Muscle layer of colon (tissue), 2 donors: ENCODE results near the gene CNBP.
"Not testable (repeated sequence)": the region's sequence is repeated elsewhere in the genome, so short reads cannot be mapped to it uniquely, and the experiment has no call there.

ENCODE experiments used
- H3K27ac ChIP-seq: one replicate; pipeline ENCODE4 v1.7.0; 2013; ENCODE audit warnings: low read depth, mild to moderate bottlenecking, low read length, moderate library complexity
- H3K27me3 ChIP-seq, 2 donors: one replicate each; pipeline ENCODE4 v1.7.0; 2013; ENCODE audit warnings: low read length in 2 of 2, mild to moderate bottlenecking in 2 of 2; ENCODE audit not compliant: insufficient read depth in 2 of 2, control insufficient read depth in 1 of 2
- H3K36me3 ChIP-seq: one replicate; pipeline ENCODE4 v1.7.0; 2013; ENCODE audit warnings: mild to moderate bottlenecking, low read length; ENCODE audit not compliant: insufficient read depth
- H3K4me1 ChIP-seq: one replicate; pipeline ENCODE4 v1.7.0; 2013; ENCODE audit warnings: mild to moderate bottlenecking, low read length; ENCODE audit not compliant: insufficient read depth
- H3K4me3 ChIP-seq, 2 donors: one replicate each; pipeline ENCODE4 v1.7.0; 2013; ENCODE audit warnings: low read length in 2 of 2, low read depth in 1 of 2, mild to moderate bottlenecking in 1 of 2, moderate library complexity in 1 of 2
- H3K9ac ChIP-seq: one replicate; pipeline ENCODE4 v1.7.0; 2013; ENCODE audit warnings: low read length
- H3K9me3 ChIP-seq: one replicate; pipeline ENCODE4 v1.7.0; 2013; ENCODE audit warnings: mild to moderate bottlenecking, low read length
- donor health status: abdominal sarcoma.
- donor health status: Adenocarcinoma of cecum.

Gene CNBP

GRCh38 chr3:129207479-129207878 is 23.8 kb upstream of the CNBP start:
- Histone ChIP-seq H3K4me3 (no peak overlapping the region), H3K9ac (no peak overlapping the region), H3K27ac (peak overlapping the region; percentile 91), H3K4me1 (peaks cover 19% of the 10 kb centered on the region), H3K27me3 (no peaks in the 10 kb centered on the region), H3K9me3 (no peaks in the 10 kb centered on the region), H3K36me3 (no peaks in the 10 kb centered on the region)

GRCh38 chr3:129205109-129205832 is 21.6 kb upstream of the CNBP start:
- H3K36me3 ChIP-seq, result no peaks in the 10 kb centered on the region
- H3K4me1 ChIP-seq, result peaks cover 6% of the 10 kb centered on the region
- no peak overlapping the region for H3K9ac ChIP-seq
- no peaks in the 10 kb centered on the region for H3K27me3 ChIP-seq
- H3K27ac ChIP-seq, result no peak overlapping the region
- no peaks in the 10 kb centered on the region for H3K9me3 ChIP-seq
- H3K4me3 ChIP-seq, result no peak overlapping the region

- Histone ChIP-seq H3K27me3 (no peaks in the 10 kb centered on the region), H3K4me3 (no peak overlapping the region), H3K9me3 (no peaks in the 10 kb centered on the region), H3K36me3 (no peaks in the 10 kb centered on the region), H3K27ac (no peak overlapping the region), H3K4me1 (peaks cover 6% of the 10 kb centered on the region), H3K9ac (no peak overlapping the region)
These were observed 20.8 kb upstream of the CNBP start for GRCh38 chr3:129204473-129204872.

- H3K9ac ChIP-seq, result no peak overlapping the region
- no peak overlapping the region for H3K27ac ChIP-seq
These were observed 15.7 kb upstream of the CNBP start for GRCh38 chr3:129199366-129199765.

GRCh38 chr3:129197321-129197720 is 13.6 kb upstream of the CNBP start:
- H3K36me3 ChIP-seq, result no peaks in the 10 kb centered on the region
- H3K27ac ChIP-seq, result peak overlapping the region; percentile 8
- H3K9me3 ChIP-seq, result no peaks in the 10 kb centered on the region
- no peak overlapping the region for H3K4me3 ChIP-seq
- no peak overlapping the region for H3K9ac ChIP-seq
- peaks cover 19% of the 10 kb centered on the region for H3K4me1 ChIP-seq
- no peaks in the 10 kb centered on the region for H3K27me3 ChIP-seq

More at GRCh38 chr3:129199366-129199765, 15.7 kb upstream of the CNBP start:
- Histone ChIP-seq H3K36me3 (no peaks in the 10 kb centered on the region), H3K27me3 (no peaks in the 10 kb centered on the region), H3K9me3 (no peaks in the 10 kb centered on the region), H3K4me3 (no peak overlapping the region), H3K4me1 (peaks cover 19% of the 10 kb centered on the region)

- Histone ChIP-seq H3K4me1 (peaks cover 19% of the 10 kb centered on the region), H3K9me3 (no peaks in the 10 kb centered on the region), H3K4me3 (no peak overlapping the region), H3K36me3 (no peaks in the 10 kb centered on the region), H3K9ac (no peak overlapping the region), H3K27ac (peak overlapping the region; percentile 87), H3K27me3 (no peaks in the 10 kb centered on the region)
These were observed 12.9 kb upstream of the CNBP start for GRCh38 chr3:129196601-129197000.

- H3K36me3 ChIP-seq, result no peaks in the 10 kb centered on the region
- peak overlapping the region; percentile 87 for H3K27ac ChIP-seq
- no peak overlapping the region for H3K9ac ChIP-seq
- peaks cover 19% of the 10 kb centered on the region for H3K4me1 ChIP-seq
- H3K9me3 ChIP-seq, result no peaks in the 10 kb centered on the region
- peak overlapping the region in 1 of 2 donors; percentile 39 for H3K4me3 ChIP-seq
- no peaks in the 10 kb centered on the region for H3K27me3 ChIP-seq
These were observed 12.1 kb upstream of the CNBP start for GRCh38 chr3:129195731-129196256.

GRCh38 chr3:129189793-129190192 is 6.1 kb upstream of the CNBP start:
- H3K4me1 ChIP-seq, H3K9me3 ChIP-seq, H3K27ac ChIP-seq, H3K36me3 ChIP-seq, H3K4me3 ChIP-seq, H3K9ac ChIP-seq, H3K27me3 ChIP-seq: not testable (repeated sequence)

- Histone ChIP-seq H3K36me3 (no peaks in the 10 kb centered on the region), H3K4me3 (no peak overlapping the region), H3K27ac (no peak overlapping the region), H3K4me1 (no peaks in the 10 kb centered on the region), H3K27me3 (no peaks in the 10 kb centered on the region), H3K9me3 (no peaks in the 10 kb centered on the region), H3K9ac (no peak overlapping the region)
These were observed 4.2 kb upstream of the CNBP start for GRCh38 chr3:129187857-129188256.

- Histone ChIP-seq H3K27ac (no peak overlapping the region), H3K4me1 (peaks cover 9% of the 10 kb centered on the region), H3K9ac (no peak overlapping the region), H3K36me3 (no peaks in the 10 kb centered on the region), H3K4me3 (no peak overlapping the region), H3K27me3 (no peaks in the 10 kb centered on the region), H3K9me3 (no peaks in the 10 kb centered on the region)
These were observed 2.1 kb upstream of the CNBP start for GRCh38 chr3:129185783-129186182.

- H3K9me3 ChIP-seq, H3K27me3 ChIP-seq, H3K36me3 ChIP-seq, H3K4me3 ChIP-seq: not testable (repeated sequence)
- H3K9ac ChIP-seq, result peak overlapping the region; percentile 99
- peaks cover 17% of the 10 kb centered on the region for H3K4me1 ChIP-seq
- H3K27ac ChIP-seq, result peak overlapping the region; percentile 73
These were observed 1.3 kb upstream of the CNBP start for GRCh38 chr3:129184784-129185542.

- Histone ChIP-seq H3K9ac (peak overlapping the region; percentile 99), H3K4me1 (peaks cover 24% of the 10 kb centered on the region), H3K4me3 (peak overlapping the region; percentile 35 to 73), H3K36me3 (no peaks in the 10 kb centered on the region), H3K9me3 (no peaks in the 10 kb centered on the region), H3K27me3 (no peaks in the 10 kb centered on the region), H3K27ac (peak overlapping the region; percentile 73)
These were observed 631 bp upstream of the CNBP start for GRCh38 chr3:129184396-129184657.
